Stimulated activated CD4-positive, alpha-beta T cell treated with anti-CD3 and anti-CD28 coated beads, Interleukin-15, amount 100 ng/mL, for 1 hour (primary cell): Measurements from ENCODE around the gene SNAPC3.

Source experiments
- DNase-seq, 2 donors: peaks; one replicate each; pipeline ENCODE4 v3.0.0-alpha.2; 2020; ENCODE audit warnings: low read depth in 1 of 2, low spot score in 1 of 2

SNAPC3 gene

GRCh38 chr9:15491950-15492349, 69.3 kb downstream of the SNAPC3 start:
- DNase-seq: no peak

- DNase-seq: no peak
Observed at GRCh38 chr9:15492485-15493150, 69.9 kb downstream of the SNAPC3 start.

DNA sequence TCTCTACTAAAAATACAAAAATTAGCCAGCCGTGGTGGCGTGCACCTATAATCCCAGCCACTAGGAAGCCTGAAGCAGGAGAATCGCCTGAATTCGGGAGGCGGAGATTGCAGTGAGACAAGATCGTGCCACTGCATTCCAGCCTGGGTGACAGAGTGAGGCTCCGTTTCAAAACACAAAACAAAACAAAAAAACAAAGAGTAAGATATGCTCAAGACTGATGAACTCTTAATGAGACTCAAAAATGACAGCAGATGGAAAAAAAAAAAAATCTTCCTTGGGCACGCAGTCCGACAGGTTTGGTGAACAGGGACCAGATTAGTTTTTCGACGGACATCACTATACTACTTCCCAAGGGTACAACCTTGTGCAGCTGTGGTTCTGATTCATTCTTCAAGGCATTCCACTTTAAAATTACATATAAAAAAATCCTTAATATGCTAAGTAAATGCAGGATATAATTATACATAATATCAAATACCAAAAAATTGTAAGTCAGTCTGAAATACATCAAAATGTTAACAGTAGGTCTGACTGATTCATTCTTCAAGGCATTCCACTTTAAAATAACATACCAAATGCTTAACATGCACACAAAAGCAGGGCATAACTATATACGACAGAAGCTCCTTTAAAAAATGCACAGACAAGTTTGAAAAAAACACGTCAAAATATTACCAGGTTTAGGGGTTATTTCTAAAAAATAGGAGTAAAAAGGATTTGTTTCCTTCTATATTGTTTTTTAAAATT, 75.7 kb downstream of the SNAPC3 start:
- no peak for DNase-seq

GRCh38 chr9:15499139-15499538, 76.5 kb downstream of the SNAPC3 start:
- DNase-seq: no peak

- no peak for DNase-seq
Observed at GRCh38 chr9:15501179-15501578, 78.5 kb downstream of the SNAPC3 start.

DNA sequence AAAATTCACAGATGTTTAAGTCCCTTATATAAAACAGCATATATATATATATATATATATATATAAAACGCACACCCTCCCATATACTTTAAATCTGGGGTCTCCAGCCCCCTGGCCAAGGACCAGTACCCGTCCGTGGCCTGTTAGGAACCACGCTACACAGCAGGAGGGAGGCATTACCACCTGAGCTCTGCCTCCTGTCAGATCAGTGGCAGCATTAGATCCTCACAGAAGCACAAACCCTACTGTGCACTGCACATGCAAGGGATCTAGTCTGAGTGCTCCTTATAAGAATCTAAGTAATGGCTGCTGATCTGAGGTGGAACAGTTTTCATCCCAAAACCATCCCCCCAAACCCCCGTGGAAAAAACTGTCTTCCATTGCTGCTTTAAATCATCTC, 79.1 kb downstream of the SNAPC3 start:
- no peak for DNase-seq

GRCh38 chr9:15505921-15506320, 83.2 kb downstream of the SNAPC3 start:
- no peak for DNase-seq

GRCh38 chr9:15509931-15510788, 87.5 kb downstream of the SNAPC3 start:
- DNase-seq: peak; percentile 32 to 45

DNA sequence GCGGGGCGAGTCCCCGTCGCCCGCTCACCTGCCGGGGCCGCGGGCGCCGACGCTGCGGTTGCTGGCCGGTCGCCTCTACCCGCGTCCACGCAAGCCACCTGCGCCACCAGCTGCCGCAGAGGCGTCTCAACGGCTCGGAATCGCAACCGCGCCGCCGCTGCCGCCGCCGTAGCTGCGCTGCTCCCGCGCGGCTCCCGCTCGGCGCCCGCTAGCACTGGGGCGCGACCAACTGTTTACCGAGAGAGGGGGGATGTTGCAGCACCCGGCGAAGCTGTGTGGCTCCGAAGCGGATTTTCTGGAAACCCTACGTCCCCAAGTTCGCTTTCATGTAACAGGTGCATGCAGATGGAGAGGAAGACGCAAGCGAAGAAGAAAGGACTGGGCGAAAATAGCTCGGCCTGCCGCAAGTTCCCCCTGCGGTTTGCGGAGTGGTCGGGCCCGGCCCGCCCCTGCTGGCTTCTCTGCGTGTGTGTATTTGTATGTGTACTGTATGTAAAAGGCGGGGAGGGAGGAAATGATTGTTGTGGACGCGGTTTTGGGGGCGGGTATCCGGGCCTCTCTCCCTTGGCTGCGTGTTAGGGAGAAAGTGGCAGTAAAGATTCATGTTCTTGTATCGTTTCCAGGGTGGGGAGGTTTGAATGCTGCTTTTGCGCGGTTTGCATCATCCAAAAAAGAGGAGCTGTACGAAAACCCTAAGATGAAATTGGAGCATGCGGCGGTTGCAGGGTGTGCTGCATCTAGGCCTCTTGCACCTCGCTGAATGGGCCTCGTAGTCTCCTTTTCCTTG, 88.3 kb downstream of the SNAPC3 start, which contains the start of gene PSIP1:
Gene PSIP1 (minus strand): TSS at position 182 of the 787 bp plus-strand sequence. CDS start 782 bp downstream, outside the sequence.
- peak; percentile 71 to 75 for DNase-seq
